ACC112 (cell line): ENCODE measurements around the gene TUBAL3.
"Not testable (repeated sequence)": the region's sequence is repeated elsewhere in the genome, so short reads cannot be mapped to it uniquely, and the experiment has no call there.

Experiments
- H2AFZ ChIP-seq: fragments of 200-600 bp; sonication (generic); one replicate; pipeline ENCODE4 v1.6.0; 2017; ENCODE audit warnings: antibody characterized with exemption, low read length; ENCODE audit not compliant: unreplicated experiment
- H3K27ac ChIP-seq: fragments of 200-600 bp; sonication (generic); 2 replicates; pipeline ENCODE4 v1.5.1; 2014; ENCODE audit warnings: low read depth, mild to moderate bottlenecking, antibody characterized with exemption, low read length, moderate library complexity
- H3K27me3 ChIP-seq: fragments of 200-600 bp; sonication (generic); 2 replicates; pipeline ENCODE4 v1.6.1; 2014; ENCODE audit warnings: mild to moderate bottlenecking, antibody characterized with exemption, low read length, moderate library complexity, mixed read lengths; ENCODE audit not compliant: insufficient read depth
- H3K36me3 ChIP-seq: fragments of 200-600 bp; sonication (generic); 2 replicates; pipeline ENCODE4 v1.6.1; 2016; ENCODE audit warnings: mild to moderate bottlenecking, antibody characterized with exemption, low read length, moderate library complexity, mixed read lengths; ENCODE audit not compliant: insufficient read depth
- H3K4me1 ChIP-seq: fragments of 200-600 bp; sonication (generic); one replicate; pipeline ENCODE4 v1.6.1; 2016; ENCODE audit warnings: low read length, mixed read lengths; ENCODE audit not compliant: insufficient read depth, unreplicated experiment, control insufficient read depth
- H3K4me3 ChIP-seq: fragments of 200-600 bp; sonication (generic); 2 replicates; pipeline ENCODE4 v1.5.1; 2014; ENCODE audit warnings: mild to moderate bottlenecking, low read depth, low read length
- H3K79me2 ChIP-seq: fragments of 200-600 bp; sonication (generic); one replicate; pipeline ENCODE4 v1.6.0; 2016; ENCODE audit warnings: low read length; ENCODE audit not compliant: control insufficient read depth, unreplicated experiment, insufficient read depth

The TUBAL3 gene

GRCh38 chr10:5424751-5425150, 20.1 kb upstream of the TUBAL3 start:
- no peak overlapping the region for H2AFZ ChIP-seq

GRCh38 chr10:5423771-5424170, 19.1 kb upstream of the TUBAL3 start:
- H3K36me3 ChIP-seq = 0 out of 2 replicates have a peak, but pooled peaks cover under 1% of the 10 kb centered on the region
- H2AFZ ChIP-seq = no peak overlapping the region
- no peak overlapping the region; the same call in 1 of the 2 replicates for H3K4me3 ChIP-seq
- H3K79me2 ChIP-seq = peaks cover 78% of the 10 kb centered on the region
- H3K4me1 ChIP-seq = peaks cover 7% of the 10 kb centered on the region
- no peak overlapping the region for H3K27ac ChIP-seq
- no peaks in the 10 kb centered on the region for H3K27me3 ChIP-seq

More at GRCh38 chr10:5424751-5425150, 20.1 kb upstream of the TUBAL3 start:
- H3K36me3 ChIP-seq = peaks cover 6% of the 10 kb centered on the region; the same call in 1 of the 2 replicates
- peaks cover 7% of the 10 kb centered on the region for H3K4me1 ChIP-seq
- H3K27ac ChIP-seq = no peak overlapping the region
- no peak overlapping the region for H3K4me3 ChIP-seq
- H3K79me2 ChIP-seq = peaks cover 68% of the 10 kb centered on the region
- no peaks in the 10 kb centered on the region for H3K27me3 ChIP-seq

GRCh38 chr10:5419466-5420094, 15.0 kb upstream of the TUBAL3 start:
- peaks cover 94% of the 10 kb centered on the region for H3K79me2 ChIP-seq

DNA sequence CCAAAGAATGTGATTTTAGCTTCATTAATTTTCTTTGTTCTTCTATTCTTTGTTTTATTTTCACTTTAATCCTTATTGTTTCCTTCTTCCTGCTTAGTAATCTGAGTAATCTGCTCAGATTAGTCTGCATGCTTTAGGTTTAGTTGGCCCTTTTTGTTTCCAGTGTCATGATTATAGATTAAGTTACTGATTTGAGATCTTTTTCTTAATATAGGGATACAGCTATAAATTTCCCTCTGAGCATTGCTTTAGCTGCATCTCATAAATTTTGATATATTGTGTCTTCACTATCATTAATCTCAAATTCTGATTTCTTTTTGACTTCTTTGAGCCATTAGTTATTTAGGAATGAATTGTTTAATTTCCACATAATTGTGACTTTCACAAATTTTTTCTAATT, 14.0 kb upstream of the TUBAL3 start:
- Histone ChIP-seq H3K4me3 (no peak overlapping the region), H3K4me1 (peaks cover 7% of the 10 kb centered on the region), H3K27me3 (no peaks in the 10 kb centered on the region), H3K36me3 (0 out of 2 replicates have a peak, but pooled peaks cover 3% of the 10 kb centered on the region), H3K79me2 (peaks cover 94% of the 10 kb centered on the region), H3K27ac (no peak overlapping the region), H2AFZ (no peak overlapping the region)

More at GRCh38 chr10:5419466-5420094, 15.0 kb upstream of the TUBAL3 start:
- Histone ChIP-seq H3K36me3 (0 out of 2 replicates have a peak, but pooled peaks cover 3% of the 10 kb centered on the region), H3K27me3 (no peaks in the 10 kb centered on the region), H3K27ac (no peak overlapping the region), H3K4me3 (no peak overlapping the region), H3K4me1 (peaks cover 2% of the 10 kb centered on the region), H2AFZ (no peak overlapping the region)

DNA sequence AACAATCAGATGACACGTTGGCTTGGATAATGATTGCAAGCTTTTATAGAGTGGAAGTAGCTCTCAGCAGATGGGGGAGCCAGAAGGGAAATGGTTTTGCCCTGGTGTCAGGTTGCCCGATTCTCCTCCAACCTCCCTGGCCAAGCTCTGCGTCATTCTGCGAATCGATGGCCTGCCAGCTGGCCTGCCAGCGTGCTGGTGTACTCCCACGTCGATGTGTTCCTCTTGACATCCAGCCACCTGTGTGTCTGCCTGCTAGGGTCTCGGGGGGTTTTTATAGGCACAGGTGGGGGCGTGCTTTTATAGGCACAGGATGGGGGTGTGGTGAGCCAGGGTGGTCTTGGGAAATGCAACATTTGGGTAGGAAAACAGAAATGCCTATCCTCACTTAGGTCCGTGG, 12.4 kb upstream of the TUBAL3 start:
- H3K4me1 ChIP-seq = peaks cover 7% of the 10 kb centered on the region
- 0 out of 2 replicates have a peak, but pooled peaks cover 3% of the 10 kb centered on the region for H3K36me3 ChIP-seq
- no peak overlapping the region for H2AFZ ChIP-seq
- H3K4me3 ChIP-seq = no peak overlapping the region
- peaks cover 88% of the 10 kb centered on the region for H3K79me2 ChIP-seq
- no peak overlapping the region for H3K27ac ChIP-seq
- no peaks in the 10 kb centered on the region for H3K27me3 ChIP-seq

DNA sequence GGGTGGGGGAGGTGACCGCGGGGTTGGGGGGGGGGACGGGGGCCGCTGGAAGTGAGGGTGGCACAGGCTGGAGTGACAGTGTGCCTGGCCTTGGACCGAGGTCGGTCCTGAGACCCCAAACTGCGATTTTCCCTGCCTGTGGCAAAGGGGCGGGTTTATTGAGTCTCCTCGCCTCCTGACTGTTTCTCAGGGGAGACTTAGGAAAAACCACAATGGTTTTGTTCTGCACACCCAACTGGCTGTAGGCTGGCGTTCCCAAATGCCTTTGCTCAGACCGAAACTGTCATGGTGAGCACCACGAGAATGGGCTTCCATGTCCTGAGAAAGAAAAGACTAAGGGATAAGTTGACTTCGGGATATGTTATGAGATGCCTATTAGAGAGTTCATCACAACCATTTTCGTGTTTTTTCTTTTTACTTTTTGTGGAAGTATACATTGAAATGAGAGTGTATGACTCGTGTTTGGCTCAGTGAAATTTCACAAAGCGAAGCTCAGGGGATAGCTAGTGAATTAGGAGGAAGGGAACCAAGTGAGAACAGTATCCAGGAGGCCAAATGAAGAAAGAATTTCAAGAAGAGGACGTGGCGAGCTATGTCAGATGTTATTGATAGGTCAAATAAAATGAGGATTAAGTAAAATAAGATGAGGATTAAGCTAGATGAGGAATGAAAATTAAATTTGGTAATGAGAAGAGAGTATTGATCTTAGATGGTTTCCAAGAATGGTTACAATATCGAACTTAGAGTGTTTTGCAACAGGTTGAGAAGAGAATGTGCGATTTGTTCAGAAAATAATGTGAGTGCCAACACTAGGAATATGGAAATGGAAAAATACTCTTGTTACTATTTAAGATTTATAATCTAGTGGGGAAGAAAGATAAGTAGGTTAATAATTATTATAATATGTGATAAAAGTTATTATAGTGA, 8.6 kb upstream of the TUBAL3 start:
- peak overlapping the region; percentile 90 for H3K4me3 ChIP-seq
- H3K79me2 ChIP-seq = peaks cover 52% of the 10 kb centered on the region
- peak overlapping the region; percentile 67 for H2AFZ ChIP-seq
- peaks cover 7% of the 10 kb centered on the region for H3K4me1 ChIP-seq
- no peaks in the 10 kb centered on the region for H3K36me3 ChIP-seq
- H3K27ac ChIP-seq = peak overlapping the region; percentile 48
- peaks cover 3% of the 10 kb centered on the region; the same call in 1 of the 2 replicates for H3K27me3 ChIP-seq

DNA sequence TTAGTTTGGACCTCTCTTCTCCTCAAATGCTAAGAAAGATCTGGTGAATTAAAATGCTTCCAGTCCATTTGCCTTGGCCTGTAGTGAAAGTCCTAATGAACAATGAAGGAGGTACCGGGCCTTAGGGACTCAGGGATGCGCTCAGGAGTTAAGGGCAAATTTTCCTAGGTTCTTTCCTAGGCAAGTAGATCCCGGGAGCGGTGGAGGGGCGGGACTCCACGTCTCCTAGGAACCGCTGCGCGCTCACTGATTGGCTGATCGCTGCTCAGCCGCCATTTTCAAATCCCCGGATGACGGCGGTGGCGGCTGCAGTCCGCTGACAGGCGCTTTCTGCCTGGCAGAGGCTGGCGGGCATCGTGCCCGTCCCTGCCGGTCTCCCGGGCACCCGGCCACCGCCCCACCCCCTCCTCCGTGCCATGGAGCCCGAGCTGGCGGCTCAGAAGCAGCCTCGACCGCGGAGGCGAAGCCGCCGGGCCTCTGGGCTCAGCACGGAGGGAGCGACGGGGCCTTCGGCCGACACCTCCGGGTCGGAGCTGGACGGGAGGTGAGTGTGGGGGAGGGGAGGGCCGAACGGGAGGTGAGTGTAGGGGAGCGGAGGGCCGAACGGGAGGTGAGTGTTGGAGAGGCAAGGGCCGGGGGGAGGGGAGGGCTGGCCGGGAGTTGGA, 7.8 kb upstream of the TUBAL3 start, which contains the start of gene NET1:
NET1 (plus strand) TSS at position 281 of the 665 bp plus-strand sequence; CDS start at position 417, 136 bp downstream.
- Histone ChIP-seq H3K4me3 (peak within 1 kb of the TSS; percentile 90), H2AFZ (peak within 1 kb of the TSS; percentile 88), H3K36me3 (no peaks in the 10 kb centered on the region), H3K79me2 (peaks cover 44% of the 10 kb centered on the region), H3K27ac (peak within 1 kb of the TSS; percentile 48), H3K4me1 (peaks cover 7% of the 10 kb centered on the region), H3K27me3 (peaks cover 3% of the 10 kb centered on the region; the same call in 1 of the 2 replicates)

GRCh38 chr10:5411941-5412276, 7.3 kb upstream of the TUBAL3 start:
- H3K27ac ChIP-seq = no peak overlapping the region
- H3K27me3 ChIP-seq = peaks cover 3% of the 10 kb centered on the region; the same call in 1 of the 2 replicates
- H3K4me3 ChIP-seq = peak overlapping the region; percentile 90
- H3K4me1 ChIP-seq = peaks cover 7% of the 10 kb centered on the region
- no peaks in the 10 kb centered on the region for H3K36me3 ChIP-seq
- H2AFZ ChIP-seq = peak overlapping the region; percentile 88
- peaks cover 39% of the 10 kb centered on the region for H3K79me2 ChIP-seq

GRCh38 chr10:5410787-5411186, 6.2 kb upstream of the TUBAL3 start:
- H3K36me3 ChIP-seq, H3K4me3 ChIP-seq, H3K27me3 ChIP-seq, H3K4me1 ChIP-seq, H2AFZ ChIP-seq, H3K27ac ChIP-seq: not testable (repeated sequence)
- H3K79me2 ChIP-seq = peaks cover 28% of the 10 kb centered on the region

- H3K27me3 ChIP-seq = peaks cover 7% of the 10 kb centered on the region; the same call in 1 of the 2 replicates
- H3K4me1 ChIP-seq = no peaks in the 10 kb centered on the region
- no peak overlapping the region for H2AFZ ChIP-seq
- H3K79me2 ChIP-seq = no peaks in the 10 kb centered on the region
- H3K27ac ChIP-seq = no peak overlapping the region
- no peaks in the 10 kb centered on the region for H3K36me3 ChIP-seq
- no peak overlapping the region for H3K4me3 ChIP-seq
These were observed 2.3 kb upstream of the TUBAL3 start for GRCh38 chr10:5406918-5407317.
